Measurements from ENCODE around the gene MIGA2.

- no peak for TF ChIP-seq EZH2phosphoT487 (IDR thresholded peaks at IDR 0.05)
- TF ChIP-seq, protein P1, sequence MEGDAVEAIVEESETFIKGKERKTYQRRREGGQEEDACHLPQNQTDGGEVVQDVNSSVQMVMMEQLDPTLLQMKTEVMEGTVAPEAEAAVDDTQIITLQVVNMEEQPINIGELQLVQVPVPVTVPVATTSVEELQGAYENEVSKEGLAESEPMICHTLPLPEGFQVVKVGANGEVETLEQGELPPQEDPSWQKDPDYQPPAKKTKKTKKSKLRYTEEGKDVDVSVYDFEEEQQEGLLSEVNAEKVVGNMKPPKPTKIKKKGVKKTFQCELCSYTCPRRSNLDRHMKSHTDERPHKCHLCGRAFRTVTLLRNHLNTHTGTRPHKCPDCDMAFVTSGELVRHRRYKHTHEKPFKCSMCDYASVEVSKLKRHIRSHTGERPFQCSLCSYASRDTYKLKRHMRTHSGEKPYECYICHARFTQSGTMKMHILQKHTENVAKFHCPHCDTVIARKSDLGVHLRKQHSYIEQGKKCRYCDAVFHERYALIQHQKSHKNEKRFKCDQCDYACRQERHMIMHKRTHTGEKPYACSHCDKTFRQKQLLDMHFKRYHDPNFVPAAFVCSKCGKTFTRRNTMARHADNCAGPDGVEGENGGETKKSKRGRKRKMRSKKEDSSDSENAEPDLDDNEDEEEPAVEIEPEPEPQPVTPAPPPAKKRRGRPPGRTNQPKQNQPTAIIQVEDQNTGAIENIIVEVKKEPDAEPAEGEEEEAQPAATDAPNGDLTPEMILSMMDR (IDR thresholded peaks at IDR 0.05): no peak
These were observed 47.7 kb downstream of the MIGA2 start for GRCh38 chr9:129084087-129084486.
